HG03060 (cell line): ENCODE measurements around the gene COA5.

Experiments
- ATAC-seq: cut with Tn5 transposase; IDR thresholded peaks from one replicate; pipeline ENCODE4 v1.9.1; 2021; ENCODE audit warnings: low read depth, moderate number of reproducible peaks; ENCODE audit not compliant: unreplicated experiment

COA5 gene

GRCh38 chr2:98608116-98608961, at the start of gene COA5, which contains the start of gene UNC50:
COA5 (minus strand) TSS chr2:98608512; CDS start chr2:98608405, 107 bp downstream.
UNC50 (plus strand) TSS chr2:98608589; CDS start chr2:98609760, 1,171 bp downstream.
- peak; percentile 49 for ATAC-seq

DNA sequence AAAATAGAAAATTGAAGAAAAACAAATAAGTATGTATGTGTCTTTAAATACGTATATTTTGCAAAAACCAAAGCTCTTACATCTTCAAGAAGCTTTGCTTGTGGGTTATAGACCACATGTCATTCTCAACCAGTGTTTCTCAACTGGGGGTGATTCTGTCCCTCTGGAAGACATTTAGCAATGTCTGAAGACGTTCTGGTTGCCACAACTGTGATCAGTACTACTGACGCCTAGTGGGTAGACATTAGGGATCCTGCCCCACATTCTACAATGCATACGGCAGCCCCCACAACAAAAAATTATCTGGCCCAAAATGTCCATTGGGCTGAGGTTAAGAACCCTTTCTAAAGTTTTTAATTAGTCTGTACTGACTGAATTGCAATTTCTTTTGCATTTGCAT, 48.5 kb upstream of the COA5 start:
- ATAC-seq = no peak

DNA sequence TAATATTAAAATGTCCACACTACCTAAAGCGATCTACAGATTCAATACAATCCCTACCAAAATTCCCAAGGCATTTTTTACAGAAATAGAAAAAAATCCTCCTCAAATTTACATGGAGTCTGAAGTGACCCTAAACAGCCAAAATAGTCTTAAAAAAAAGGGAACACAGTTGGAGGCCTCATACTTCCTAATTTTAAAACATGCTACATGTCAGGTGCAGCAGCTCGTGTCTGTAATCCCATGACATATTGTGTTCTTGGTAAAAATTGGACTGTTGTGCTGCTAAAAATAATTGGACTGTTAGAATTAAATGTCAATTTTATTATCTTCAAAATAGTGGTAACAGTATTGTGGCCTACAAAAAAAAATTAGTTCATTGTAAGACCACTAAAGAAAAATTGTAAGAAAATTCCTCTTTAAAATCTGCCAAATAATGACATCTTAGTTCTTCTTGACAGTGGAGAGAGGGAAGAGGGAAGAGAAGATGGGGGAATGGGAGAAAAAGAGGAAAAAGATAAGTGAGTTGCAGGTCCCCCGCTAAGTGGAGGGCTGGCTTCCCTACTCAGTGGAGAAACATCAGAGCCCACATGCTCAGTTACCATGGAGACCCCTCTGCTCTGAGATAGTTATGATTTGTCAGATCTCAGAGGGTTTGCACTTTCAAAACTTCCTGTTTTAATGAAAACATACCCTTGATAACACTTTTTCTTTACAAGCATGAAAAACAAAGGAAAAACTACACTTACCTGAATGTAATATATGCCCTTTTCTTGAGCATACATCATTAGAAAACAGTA, 46.6 kb upstream of the COA5 start:
- ATAC-seq = no peak

DNA sequence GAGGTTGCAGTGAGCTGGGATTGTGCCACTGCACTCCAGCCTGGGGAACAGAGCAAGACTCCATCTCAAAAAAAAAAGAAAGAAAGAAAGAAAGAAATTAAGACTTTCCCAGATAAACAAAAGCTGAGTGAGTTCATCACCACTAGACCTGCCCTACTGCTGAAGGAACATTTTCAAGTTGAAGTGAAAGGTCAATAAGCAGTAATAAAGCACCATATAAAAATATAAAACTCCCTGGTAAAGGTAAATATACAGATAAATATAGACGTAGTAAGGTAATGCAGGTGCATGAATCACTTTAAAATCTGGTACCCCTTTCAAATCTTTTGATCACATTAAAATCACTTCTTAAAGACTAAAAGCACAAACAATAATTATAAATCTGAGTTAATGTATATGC, 42.7 kb upstream of the COA5 start:
- no peak for ATAC-seq

DNA sequence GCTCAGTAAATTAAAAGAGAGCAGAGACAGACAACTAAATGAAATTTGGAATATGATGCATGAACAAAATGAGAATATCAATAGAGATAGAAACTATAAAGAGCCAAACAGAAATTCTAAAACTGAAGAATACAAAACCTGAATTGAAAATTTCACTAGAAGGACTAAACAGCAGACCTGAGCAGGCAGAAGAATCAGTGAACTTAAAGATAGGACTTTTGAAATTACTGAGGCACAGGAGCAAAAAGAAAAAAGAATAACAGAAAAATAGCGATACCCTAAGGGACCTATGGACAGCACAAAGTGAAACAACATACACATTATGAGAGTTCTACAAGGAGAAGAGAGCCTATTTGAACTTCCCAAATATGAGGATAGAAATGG, 41.7 kb upstream of the COA5 start:
- no peak for ATAC-seq

DNA sequence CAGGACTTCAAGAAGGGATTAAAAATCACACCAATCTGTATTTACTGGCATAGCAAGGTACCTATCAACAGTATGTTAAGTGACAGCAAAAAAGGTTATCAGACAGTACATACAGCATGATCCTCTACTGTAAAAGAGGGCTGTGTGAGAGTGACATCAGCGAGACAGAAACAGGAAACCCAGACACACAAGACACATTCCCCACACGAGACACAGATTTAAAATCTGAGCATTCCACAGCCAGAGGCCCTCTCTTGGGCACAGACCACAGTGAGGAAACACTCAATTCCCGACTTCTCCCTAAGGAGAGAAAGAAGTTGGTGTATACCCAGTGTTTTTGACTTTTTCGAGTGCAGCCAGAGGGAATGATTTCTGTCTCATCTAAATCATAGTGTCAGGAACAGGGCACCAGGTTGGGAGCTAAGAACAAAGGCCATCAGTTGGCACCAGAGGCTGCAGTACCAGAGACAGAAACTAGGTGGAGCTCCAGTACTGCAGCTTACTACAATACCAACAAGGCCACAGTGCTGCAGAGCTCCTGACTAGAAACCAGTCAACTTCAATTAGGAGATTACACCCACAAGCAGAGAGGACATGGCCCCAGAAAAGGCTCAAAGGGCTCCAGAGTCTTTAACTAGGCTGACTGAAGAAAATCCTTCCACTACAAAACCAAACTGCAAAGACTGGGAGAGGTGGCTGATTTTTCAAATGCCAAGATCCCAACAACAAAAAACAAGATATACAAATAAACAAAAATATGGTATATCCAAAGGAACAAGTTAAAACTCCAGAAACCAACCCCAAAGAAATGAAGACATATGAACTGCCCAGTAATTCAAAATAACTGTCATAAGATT, 41.1 kb upstream of the COA5 start:
- no peak for ATAC-seq

GRCh38 chr2:98648451-98648850, 40.1 kb upstream of the COA5 start:
- ATAC-seq = no peak

- no peak for ATAC-seq
Measured at GRCh38 chr2:98647636-98648035, 39.3 kb upstream of the COA5 start.

- ATAC-seq = no peak
Measured at GRCh38 chr2:98643496-98644100, 35.3 kb upstream of the COA5 start.

DNA sequence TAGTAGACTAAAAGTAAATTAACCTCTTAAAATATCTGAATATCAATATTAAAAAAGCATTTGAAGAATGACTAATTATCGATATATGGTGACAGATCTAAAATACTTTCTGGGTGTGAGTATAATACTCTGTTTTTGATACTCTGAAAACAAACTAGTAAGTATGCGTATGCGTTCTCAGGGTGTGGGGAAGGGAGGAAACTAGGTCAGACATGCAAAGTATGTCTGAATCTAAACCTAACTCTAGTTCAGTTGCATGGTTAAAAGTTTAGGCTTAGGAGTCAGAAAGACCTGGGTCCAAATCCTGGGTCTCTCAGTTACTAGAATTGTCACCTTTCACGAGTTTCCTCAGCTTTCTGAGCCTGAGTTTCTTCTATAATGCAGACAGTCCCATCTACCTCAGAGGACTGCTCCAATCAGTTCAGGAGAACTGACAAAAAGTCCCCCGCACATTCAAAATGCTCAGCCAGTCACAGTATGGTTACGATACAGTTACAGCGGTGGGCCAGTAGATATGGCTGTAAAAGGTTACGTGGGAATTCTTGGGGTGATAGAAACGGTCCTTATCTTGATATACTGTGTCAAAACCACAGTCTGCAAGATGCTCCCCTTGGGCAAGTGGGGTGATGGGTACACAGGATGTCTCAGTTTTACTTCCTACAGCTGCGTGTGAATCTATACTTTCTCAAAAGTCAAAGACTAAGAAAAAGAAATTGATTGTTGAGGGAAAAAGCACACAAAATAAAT, 29.3 kb upstream of the COA5 start:
- no peak for ATAC-seq

DNA sequence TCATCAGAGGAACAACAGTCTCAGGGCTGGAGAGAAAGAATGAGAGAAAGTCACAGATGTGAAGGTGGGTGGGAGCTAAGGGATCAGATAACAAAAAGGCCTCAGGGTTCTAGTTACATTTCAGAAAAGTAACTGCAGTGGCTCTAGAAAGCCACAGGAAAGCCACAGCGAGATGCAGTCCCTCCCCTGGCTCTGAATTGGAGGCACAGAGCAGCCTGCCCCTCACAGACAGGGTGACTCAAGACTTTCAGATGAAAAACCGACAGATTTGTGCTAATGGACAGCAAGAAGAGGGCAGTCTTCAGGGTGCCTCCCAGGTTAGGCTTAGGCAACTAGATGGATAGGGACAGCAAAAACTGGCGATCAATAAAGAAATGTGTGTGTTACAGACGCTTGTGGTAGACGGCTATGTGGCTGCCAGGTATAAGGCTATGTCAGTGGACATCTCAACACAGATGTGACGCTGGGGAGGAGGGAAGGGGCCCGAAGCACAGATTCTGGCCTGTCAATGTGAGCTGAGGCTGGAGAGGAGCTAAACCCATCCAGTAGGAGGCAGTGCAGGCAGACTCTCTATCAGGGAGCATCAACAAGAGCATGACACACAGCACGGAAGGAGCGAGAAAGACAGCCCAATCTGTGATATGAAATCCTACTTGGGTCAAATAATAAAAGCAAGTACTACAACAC, 26.2 kb upstream of the COA5 start:
- no peak for ATAC-seq

- no peak for ATAC-seq
Measured at GRCh38 chr2:98632351-98632750, 24.0 kb upstream of the COA5 start.

DNA sequence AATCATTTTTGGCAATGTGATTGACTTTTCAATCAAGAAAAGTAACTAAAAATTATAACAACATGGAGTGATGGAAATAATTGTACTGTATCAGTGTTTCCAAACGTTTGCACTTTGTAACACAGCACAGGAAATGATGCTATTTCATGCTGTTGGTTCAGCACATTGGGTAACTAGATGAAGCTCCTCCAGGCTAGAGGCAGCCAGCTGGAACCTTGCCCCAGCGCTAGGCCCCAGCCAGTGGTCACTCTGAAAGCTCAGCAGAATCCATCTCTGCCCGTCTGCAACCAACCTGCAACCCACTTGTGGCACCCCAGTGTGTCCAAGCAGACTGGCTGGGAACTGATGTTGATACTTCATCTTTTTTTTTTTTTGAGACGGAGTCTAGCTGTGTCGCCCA, 15.3 kb upstream of the COA5 start:
- ATAC-seq = no peak

- ATAC-seq = no peak
Measured at GRCh38 chr2:98617149-98617548, 8.8 kb upstream of the COA5 start.

DNA sequence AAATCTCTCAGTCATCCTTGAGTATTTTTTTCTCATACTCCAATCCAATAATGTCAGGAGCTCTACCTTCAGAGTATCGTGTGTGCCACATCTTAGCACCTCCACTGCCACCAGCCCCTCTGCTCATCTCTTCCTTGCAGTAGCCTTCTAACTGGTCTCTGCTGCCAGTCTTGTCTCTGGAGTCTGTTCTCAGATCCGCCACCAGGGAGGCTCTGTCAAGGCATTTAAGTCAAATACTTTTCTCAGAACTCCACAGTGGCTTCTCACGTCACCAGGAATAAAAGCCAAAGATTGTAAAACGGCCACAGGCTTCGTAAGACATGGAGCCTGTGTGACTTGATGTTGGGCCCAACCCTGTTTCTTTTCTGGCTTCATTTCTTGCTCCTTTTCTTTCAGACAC, 7.2 kb upstream of the COA5 start:
- no peak for ATAC-seq

GRCh38 chr2:98614024-98614739, 5.9 kb upstream of the COA5 start:
- no peak for ATAC-seq

- ATAC-seq = no peak
Measured at GRCh38 chr2:98608962-98609604, 771 bp upstream of the COA5 start.

DNA sequence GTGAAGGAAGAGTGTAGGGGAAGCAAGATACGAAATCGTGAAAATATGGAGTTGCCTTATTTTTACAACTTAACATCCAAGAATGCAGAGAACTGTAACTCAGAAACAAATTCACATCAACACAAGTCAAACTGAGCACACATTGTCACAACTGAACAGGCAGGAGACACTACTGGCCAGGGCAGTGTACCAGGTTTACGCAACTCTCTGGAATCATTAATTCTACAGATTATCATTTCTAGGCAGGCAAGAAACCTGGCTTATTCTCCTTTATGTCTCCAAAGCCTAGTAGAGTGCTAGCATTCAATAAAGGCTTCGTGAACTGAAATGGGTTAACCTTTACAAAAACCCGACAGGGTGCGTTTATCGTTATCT, 584 bp downstream of the COA5 start:
- ATAC-seq = no peak
